ENCODE data around the gene ZFHX3. TPM values are rescaled to one million over a fixed set of nuclear protein-coding genes. Genes with fewer than 3 reads are reported as not detected.

Gene ZFHX3
- total and polyA plus RNA-seq, 2 of the 8 experiments (the other 6 are each of a cell fraction or from before 2014, with no cell fraction given), result 0.08 to 0.99 TPM

GRCh38 chr16:72946474-72947194 is 101.3 kb downstream of the ZFHX3 start:
- DNase-seq (ENCODE audit: low read depth in 1 of 2, low spot score in 2 of 2), result no peak
- no peak overlapping the region for H3K18ac ChIP-seq (ENCODE audit: extremely low read depth, low read length)
- ChIA-PET POLR2A (ENCODE audit: partially characterized antibody) (interaction anchor here (0.7 kb wide), 1 partner anchor 47 kb away, joined by 3 read pairs; no protein-coding TSS in a partner anchor), CTCF (ENCODE audit: partially characterized antibody) (interaction anchor here (1.4 to 2.1 kb wide), 4 partner anchors 10 to 114 kb away, joined by 4 to 5 read pairs (median 5); no protein-coding TSS in a partner anchor)
- no peak for FAIRE-seq
- H3K4ac ChIP-seq (replicated peaks; ENCODE audit: insufficient read length, low read depth, low read length), result no peak overlapping the region
- H4K91ac ChIP-seq (replicated peaks; ENCODE audit: insufficient read length, low read length), result no peak overlapping the region
- no peaks in the 10 kb centered on the region for H3K79me2 ChIP-seq (ENCODE audit: control insufficient read depth in 1 of 2, insufficient read depth in 2 of 2, low read length in 2 of 2)
- H3K14ac ChIP-seq (ENCODE audit: insufficient read length), result no peak overlapping the region
- no peak overlapping the region for H2BK15ac ChIP-seq (ENCODE audit: low read length)
- H3K9ac ChIP-seq (replicated peaks in 1 of 4; ENCODE audit: extremely low read depth in 1 of 4, low read depth in 3 of 4, low read length in 3 of 4), result no peak overlapping the region
- no peak overlapping the region for H3K27ac ChIP-seq (ENCODE audit: low read depth, low read length)
- H4K5ac ChIP-seq (ENCODE audit: insufficient read length, low read depth, low read length), result no peak overlapping the region
- no peaks in the 10 kb centered on the region for H3K9me3 ChIP-seq (ENCODE audit: insufficient read depth in 2 of 2, low read depth in 1 of 2, low read length in 1 of 2)
- no peak overlapping the region for H3K4me2 ChIP-seq (ENCODE audit: insufficient read depth in 1 of 2, low read depth in 2 of 2, low read length in 2 of 2)
- no peak overlapping the region for H2BK120ac ChIP-seq (replicated peaks; ENCODE audit: low read depth, low read length)
- no peak overlapping the region for H2BK20ac ChIP-seq (ENCODE audit: low read length)
- no peak overlapping the region for H3K4me3 ChIP-seq (ENCODE audit: extremely low read depth in 1 of 4, insufficient read depth in 2 of 4, low read depth in 3 of 4, low read length in 4 of 4)
- no peaks in the 10 kb centered on the region; a peak in 1 of 7 replicates for H3K27me3 ChIP-seq (replicated peaks in 1 of 4; ENCODE audit: control insufficient read depth in 3 of 4, extremely low read depth in 1 of 4, insufficient read depth in 3 of 4, low read length in 3 of 4)
- H2AFZ ChIP-seq (ENCODE audit: low read length), result no peak overlapping the region
- no peak overlapping the region for H2AK5ac ChIP-seq (ENCODE audit: low read depth, low read length)
- H2BK12ac ChIP-seq (ENCODE audit: low read depth, low read length), result no peak overlapping the region
- WGBS, 2 experiments (ENCODE audit: extremely low coverage in 1 of 2, insufficient coverage in 1 of 2, insufficient read length in 1 of 2, insufficient replicate concordance in 2 of 2, low coverage in 1 of 2, low lambda C conversion rate in 2 of 2, missing lambda C conversion rate in 1 of 2), result 83% methylated on average over 15 of the region's 15 CpGs; no CpG with 5 or more reads in 1 of the 2 experiments
- H4K20me1 ChIP-seq (replicated peaks in 1 of 2; ENCODE audit: control insufficient read depth in 1 of 2, insufficient read depth in 2 of 2, low read length in 2 of 2), result peaks cover 0 to 1% of the 10 kb centered on the region in 2 experiments
- H2BK5ac ChIP-seq (ENCODE audit: low read depth, low read length), result no peak overlapping the region
- no peaks in the 10 kb centered on the region for H3K23me2 ChIP-seq (ENCODE audit: low read depth, low read length)
- no peak overlapping the region for H3K23ac ChIP-seq (ENCODE audit: insufficient read length)
- H3K36me3 ChIP-seq (ENCODE audit: control insufficient read depth in 2 of 4, insufficient read depth in 4 of 4, low read length in 3 of 4), result no peaks in the 10 kb centered on the region
- H3K4me1 ChIP-seq (replicated peaks in 1 of 4; ENCODE audit: control insufficient read depth in 3 of 4, insufficient read depth in 4 of 4, low read length in 3 of 4), result peaks cover 0 to 6% (median 2%) of the 10 kb centered on the region in 4 experiments; a peak in 3 of 7 replicates
- H4K8ac ChIP-seq (ENCODE audit: extremely low read depth, insufficient read depth, low read length), result no peak overlapping the region
- no peak for TF ChIP-seq POLR2A (IDR thresholded peaks at IDR 0.05; ENCODE audit: control extremely low read depth in 1 of 2, low read depth in 2 of 2, low read length in 2 of 2)
- no peak for TF ChIP-seq RXRA (IDR thresholded peaks at IDR 0.05; ENCODE audit: insufficient read depth, low read depth, low read length)
- no peak for TF ChIP-seq NANOG (IDR thresholded peaks at IDR 0.05; ENCODE audit: insufficient read depth, low read depth, low read length, poor library complexity, severe bottlenecking)
- no peak for TF ChIP-seq SRF (IDR thresholded peaks at IDR 0.05; ENCODE audit: low read depth, low read length)
- no peak for TF ChIP-seq JUND (IDR thresholded peaks at IDR 0.05; ENCODE audit: low read length)
- TF ChIP-seq SP2 (IDR thresholded peaks at IDR 0.05; ENCODE audit: low read length), result no peak
- TF ChIP-seq SP4 (IDR thresholded peaks at IDR 0.05; ENCODE audit: low read length), result no peak
- TF ChIP-seq CBX5 (IDR thresholded peaks at IDR 0.05; ENCODE audit: low read depth, low read length), result no peak
- H3K79me1 ChIP-seq (ENCODE audit: low read depth, low read length), result no peaks in the 10 kb centered on the region; the same call in 1 of the 2 replicates
- H3K56ac ChIP-seq (replicated peaks; ENCODE audit: insufficient read length, low read depth, low read length), result no peak overlapping the region
